RWPE1 (cell line): Measurements from ENCODE around the gene SLIRP.
A peak's percentile ranks its signal among the peaks of the same experiment; 100 is the strongest.

Source experiments
- CTCF ChIA-PET: fragments of 350-600 bp; sonication (Branson Sonifier 250); formaldehyde crosslinking; extraction: SDS; loops from one replicate; lab custom pipeline; 2021; lab: Yijun Ruan, JAX
- POLR2A ChIA-PET: fragments of 400-600 bp; formaldehyde crosslinking; extraction: SDS; loops from one replicate; lab custom pipeline; 2020; ENCODE audit warnings: antibody characterized with exemption; ENCODE audit not compliant: low non-redundant PET; lab: Yijun Ruan, JAX
- DNase-seq: peaks from one replicate; pipeline ENCODE4 v3.0.0; 2012; ENCODE audit warnings: low spot score
- H3K27ac ChIP-seq: fragments of 450-650 bp; 2 replicates; pipeline ENCODE4 v1.5.1; 2017
- TF ChIP-seq, protein P1 (sequence below): fragments of 450-650 bp; conservative IDR thresholded peaks from 2 replicates; pipeline ENCODE4 v1.5.1; 2017; ENCODE audit warnings: low read depth, mild to moderate bottlenecking

The SLIRP gene

GRCh38 chr14:77752799-77753516 lies 45.1 kb downstream of the SLIRP start:
- DNase-seq, result no peak
- TF ChIP-seq, protein P1, sequence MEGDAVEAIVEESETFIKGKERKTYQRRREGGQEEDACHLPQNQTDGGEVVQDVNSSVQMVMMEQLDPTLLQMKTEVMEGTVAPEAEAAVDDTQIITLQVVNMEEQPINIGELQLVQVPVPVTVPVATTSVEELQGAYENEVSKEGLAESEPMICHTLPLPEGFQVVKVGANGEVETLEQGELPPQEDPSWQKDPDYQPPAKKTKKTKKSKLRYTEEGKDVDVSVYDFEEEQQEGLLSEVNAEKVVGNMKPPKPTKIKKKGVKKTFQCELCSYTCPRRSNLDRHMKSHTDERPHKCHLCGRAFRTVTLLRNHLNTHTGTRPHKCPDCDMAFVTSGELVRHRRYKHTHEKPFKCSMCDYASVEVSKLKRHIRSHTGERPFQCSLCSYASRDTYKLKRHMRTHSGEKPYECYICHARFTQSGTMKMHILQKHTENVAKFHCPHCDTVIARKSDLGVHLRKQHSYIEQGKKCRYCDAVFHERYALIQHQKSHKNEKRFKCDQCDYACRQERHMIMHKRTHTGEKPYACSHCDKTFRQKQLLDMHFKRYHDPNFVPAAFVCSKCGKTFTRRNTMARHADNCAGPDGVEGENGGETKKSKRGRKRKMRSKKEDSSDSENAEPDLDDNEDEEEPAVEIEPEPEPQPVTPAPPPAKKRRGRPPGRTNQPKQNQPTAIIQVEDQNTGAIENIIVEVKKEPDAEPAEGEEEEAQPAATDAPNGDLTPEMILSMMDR, result no peak
- CTCF ChIA-PET, result interaction anchor here (0.6 kb wide), 1 partner anchor 78 kb away, joined by 3 read pairs; no protein-coding TSS in a partner anchor
- H3K27ac ChIP-seq, result no peak overlapping the region
- POLR2A ChIA-PET, result no interaction called here

DNA sequence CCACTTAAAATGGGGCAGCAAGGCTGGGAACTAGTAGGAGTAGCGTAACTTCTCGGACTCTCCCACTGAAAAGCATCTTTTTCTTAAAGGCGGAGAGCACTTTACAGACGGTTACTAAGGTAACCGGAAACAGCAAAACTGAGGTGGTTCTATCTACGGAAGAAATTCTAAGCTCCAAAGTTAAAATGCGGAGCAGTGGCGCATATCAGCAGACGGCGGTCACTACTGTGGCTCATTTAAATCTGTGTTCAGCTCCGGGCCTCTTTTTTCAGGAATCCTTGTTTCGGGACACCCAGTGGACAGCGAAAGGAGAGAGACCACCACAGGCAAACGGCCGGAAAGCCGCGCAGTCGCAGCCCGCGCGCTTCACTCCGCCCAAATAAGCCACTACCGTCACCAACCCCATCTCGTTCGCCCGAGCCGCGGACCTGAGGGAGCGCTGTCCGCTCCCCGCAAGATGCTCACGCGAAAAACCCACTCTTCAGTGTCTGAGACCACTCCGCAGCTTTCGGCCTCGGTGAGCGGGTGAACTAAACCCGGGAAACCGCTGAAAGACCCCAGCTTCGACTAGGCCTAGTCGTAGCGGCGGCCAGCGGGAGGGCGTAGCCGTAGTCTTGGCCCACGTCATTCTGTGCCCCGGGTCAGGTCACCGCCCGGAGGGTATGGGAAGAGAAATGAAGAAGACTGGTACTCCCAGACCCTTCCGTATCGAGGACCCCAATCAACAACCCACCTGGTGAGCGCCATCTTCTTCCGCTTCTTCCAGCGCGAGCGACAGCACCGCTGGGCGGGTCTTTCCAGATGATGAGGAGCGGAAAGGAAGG lies 52.7 kb downstream of the SLIRP start, which contains the start of gene SNW1:
Gene SNW1 (minus strand): TSS at position 776 of the 824 bp plus-strand sequence. CDS start 29 bp downstream, at position 747.
- peak; percentile 92 for DNase-seq
- ChIA-PET POLR2A (no interaction called here), CTCF (no interaction called here)
- TF ChIP-seq, protein P1, result no peak
- H3K27ac ChIP-seq, result peak within 1 kb of the TSS; percentile 78

DNA sequence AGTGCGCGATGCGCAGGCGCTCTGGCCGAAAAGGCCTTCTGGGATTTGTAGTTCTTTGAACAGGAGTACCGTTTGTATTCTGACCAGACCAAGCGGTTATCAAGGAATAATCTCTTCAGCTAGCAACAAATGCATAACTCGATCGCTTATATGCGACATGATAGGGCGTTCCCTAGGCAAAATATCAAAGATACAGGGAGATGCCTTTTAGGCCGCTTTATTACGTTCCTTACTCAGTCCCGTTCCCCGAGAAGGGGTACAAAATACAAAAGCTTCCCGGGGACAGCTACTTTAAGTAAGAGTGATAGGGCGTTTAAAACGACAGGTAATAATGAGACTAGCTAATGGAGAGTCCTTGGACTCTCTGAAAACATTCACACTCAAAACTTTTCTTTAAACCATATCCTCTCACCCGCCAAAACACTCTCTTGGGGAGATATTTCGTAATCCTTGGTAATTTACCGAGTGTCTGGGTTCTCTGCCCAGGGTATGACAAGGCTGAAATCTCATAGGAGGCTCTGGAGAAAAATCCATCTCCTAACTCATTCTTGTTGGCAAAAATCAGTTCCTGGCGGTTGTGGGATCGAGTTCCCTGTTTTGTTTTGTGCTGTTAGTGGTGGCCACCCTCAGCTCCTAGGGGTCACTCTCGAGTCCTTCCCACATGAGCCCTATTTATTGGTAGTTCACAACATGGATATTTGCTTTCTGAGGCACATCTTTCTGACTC lies 53.5 kb downstream of the SLIRP start:
- TF ChIP-seq, protein P1, result peak; percentile 39
- CTCF ChIA-PET, result interaction anchor here (0.9 kb wide), 1 partner anchor 829 kb away, joined by 3 read pairs; no protein-coding TSS in a partner anchor
- POLR2A ChIA-PET, result no interaction called here
- DNase-seq, result peak; percentile 8
- peak overlapping the region; percentile 78 for H3K27ac ChIP-seq

GRCh38 chr14:77763316-77763715 lies 55.4 kb downstream of the SLIRP start:
- ChIA-PET POLR2A (interaction anchor here (0.6 kb wide), 1 partner anchor 125 kb away, joined by 6 read pairs; no protein-coding TSS in a partner anchor), CTCF (no interaction called here)
- no peak for DNase-seq
- TF ChIP-seq, protein P1, result no peak
- H3K27ac ChIP-seq, result no peak overlapping the region

- DNase-seq, result no peak
- TF ChIP-seq, protein P1, result no peak
- no peak overlapping the region for H3K27ac ChIP-seq
- ChIA-PET POLR2A (no interaction called here), CTCF (no interaction called here)
These were observed 56.1 kb downstream of the SLIRP start for GRCh38 chr14:77763978-77764377.
